Measurements from ENCODE around the gene TMEM60.
"Not testable (repeated sequence)": the region's sequence is repeated elsewhere in the genome, so short reads cannot be mapped to it uniquely, and the experiment has no call there.

The TMEM60 gene

GRCh38 chr7:77798394-77799077, at the start of gene TMEM60, which contains the start of gene PHTF2:
TSS of gene TMEM60 (minus strand) at chr7:77798434. CDS start at chr7:77794373, 4,061 bp downstream.
TSS of gene PHTF2 (plus strand) at chr7:77798773.
- DNase-seq: peak; percentile 98

- no peak for DNase-seq
Measured at GRCh38 chr7:77846317-77847092, 48.3 kb upstream of the TMEM60 start.

- no peak for DNase-seq
Measured at GRCh38 chr7:77843194-77843593, 45.0 kb upstream of the TMEM60 start.

- DNase-seq: no peak
Measured at GRCh38 chr7:77839919-77840318, 41.7 kb upstream of the TMEM60 start.

- no peak for DNase-seq
Measured at GRCh38 chr7:77838929-77839491, 40.8 kb upstream of the TMEM60 start.

GRCh38 chr7:77837966-77838365, 39.7 kb upstream of the TMEM60 start:
- no peak for DNase-seq

- no peak for DNase-seq
Measured at GRCh38 chr7:77837275-77837674, 39.0 kb upstream of the TMEM60 start.

GRCh38 chr7:77836425-77836824, 38.2 kb upstream of the TMEM60 start:
- not testable (repeated sequence) for DNase-seq

- no peak for DNase-seq
Measured at GRCh38 chr7:77833136-77833535, 34.9 kb upstream of the TMEM60 start.

- DNase-seq: no peak
Measured at GRCh38 chr7:77831953-77832352, 33.7 kb upstream of the TMEM60 start.

GRCh38 chr7:77831481-77831880, 33.2 kb upstream of the TMEM60 start:
- peak; percentile 42 for DNase-seq

- DNase-seq: no peak
Measured at GRCh38 chr7:77830649-77831355, 32.6 kb upstream of the TMEM60 start.

GRCh38 chr7:77827999-77828398, 29.8 kb upstream of the TMEM60 start:
- DNase-seq: no peak

- DNase-seq: no peak
Measured at GRCh38 chr7:77826300-77826699, 28.1 kb upstream of the TMEM60 start.

- DNase-seq: no peak
Measured at GRCh38 chr7:77825131-77825530, 26.9 kb upstream of the TMEM60 start.

- no peak for DNase-seq
Measured at GRCh38 chr7:77824636-77825035, 26.4 kb upstream of the TMEM60 start.

- DNase-seq: no peak
Measured at GRCh38 chr7:77823787-77824186, 25.6 kb upstream of the TMEM60 start.

- DNase-seq: no peak
Measured at GRCh38 chr7:77822269-77822668, 24.0 kb upstream of the TMEM60 start.

GRCh38 chr7:77820967-77821366, 22.7 kb upstream of the TMEM60 start:
- DNase-seq: no peak

- DNase-seq: no peak
Measured at GRCh38 chr7:77819021-77819420, 20.8 kb upstream of the TMEM60 start.

- DNase-seq: no peak
Measured at GRCh38 chr7:77813180-77813579, 14.9 kb upstream of the TMEM60 start.

- DNase-seq: no peak
Measured at GRCh38 chr7:77812290-77812685, 14.1 kb upstream of the TMEM60 start.

- DNase-seq: no peak
Measured at GRCh38 chr7:77811516-77812289, 13.5 kb upstream of the TMEM60 start.

Data from stimulated activated naive CD4-positive, alpha-beta T cell treated with Interleukin-2 at 50 U/mL for 16 hours (primary cell).